ENCODE data around the gene AGL. TPM values are rescaled to one million over a fixed set of nuclear protein-coding genes. Genes with fewer than 3 reads are reported as not detected.

AGL gene
- total and polyA plus RNA-seq, 2 of the 8 experiments (the other 6 are each of a cell fraction or from before 2014, with no cell fraction given), result 2.7 to 19.2 TPM

DNA sequence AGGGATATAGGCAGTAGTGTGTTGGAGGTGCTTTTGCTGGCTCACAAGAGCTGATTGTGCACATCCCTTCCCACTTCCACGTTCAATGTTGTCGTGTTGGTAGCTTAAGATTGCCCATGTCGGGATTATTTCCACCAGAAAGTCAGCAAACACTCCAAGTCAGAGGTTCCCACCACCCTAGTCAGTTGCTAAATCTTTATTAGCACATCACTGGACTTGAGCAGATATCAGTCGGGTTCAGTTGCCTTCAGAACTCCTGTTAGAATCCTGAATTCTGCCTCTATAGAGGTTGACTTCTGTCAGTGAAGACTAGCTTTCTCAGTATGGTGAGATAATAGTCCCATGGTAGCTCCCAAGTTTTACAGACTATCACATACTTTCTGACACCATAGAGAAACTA lies 10.5 kb downstream of the AGL start:
- Histone ChIP-seq H3K56ac (replicated peaks; ENCODE audit: insufficient read length, low read depth, low read length) (no peak overlapping the region), H2AK5ac (ENCODE audit: low read depth, low read length) (no peak overlapping the region), H3K4me2 (ENCODE audit: insufficient read depth in 1 of 2, low read depth in 2 of 2, low read length in 2 of 2) (no peak overlapping the region), H4K91ac (replicated peaks; ENCODE audit: insufficient read length, low read length) (no peak overlapping the region), H4K20me1 (replicated peaks in 1 of 2; ENCODE audit: control insufficient read depth in 1 of 2, insufficient read depth in 2 of 2, low read length in 2 of 2) (no peaks in the 10 kb centered on the region), H3K14ac (ENCODE audit: insufficient read length) (no peak overlapping the region), H3K4me1 (replicated peaks in 1 of 4; ENCODE audit: control insufficient read depth in 3 of 4, insufficient read depth in 4 of 4, low read length in 3 of 4) (no peaks in the 10 kb centered on the region), H3K23ac (ENCODE audit: insufficient read length) (no peak overlapping the region), H4K5ac (ENCODE audit: insufficient read length, low read depth, low read length) (no peak overlapping the region), H2AFZ (ENCODE audit: low read length) (no peak overlapping the region), H3K9me3 (ENCODE audit: insufficient read depth in 2 of 2, low read depth in 1 of 2, low read length in 1 of 2) (peaks cover 0 to 2% of the 10 kb centered on the region in 2 experiments; a peak in 1 of 4 replicates), H3K4ac (replicated peaks; ENCODE audit: insufficient read length, low read depth, low read length) (no peak overlapping the region), H2BK12ac (ENCODE audit: low read depth, low read length) (no peak overlapping the region), H3K36me3 (ENCODE audit: control insufficient read depth in 2 of 4, insufficient read depth in 4 of 4, low read length in 3 of 4) (peaks cover 0 to 15% (median 6%) of the 10 kb centered on the region in 4 experiments; a peak in 3 of 8 replicates), H4K8ac (ENCODE audit: extremely low read depth, insufficient read depth, low read length) (no peak overlapping the region), H2BK15ac (ENCODE audit: low read length) (no peak overlapping the region), H3K27me3 (replicated peaks in 1 of 4; ENCODE audit: control insufficient read depth in 3 of 4, extremely low read depth in 1 of 4, insufficient read depth in 3 of 4, low read length in 3 of 4) (no peaks in the 10 kb centered on the region), H2BK5ac (ENCODE audit: low read depth, low read length) (no peak overlapping the region), H3K79me2 (ENCODE audit: control insufficient read depth in 1 of 2, insufficient read depth in 2 of 2, low read length in 2 of 2) (no peaks in the 10 kb centered on the region; a peak in 1 of 4 replicates), H3K27ac (ENCODE audit: low read depth, low read length) (no peak overlapping the region), H2BK120ac (replicated peaks; ENCODE audit: low read depth, low read length) (no peak overlapping the region), H3K9ac (replicated peaks in 1 of 4; ENCODE audit: extremely low read depth in 1 of 4, low read depth in 3 of 4, low read length in 3 of 4) (no peak overlapping the region), H3K4me3 (ENCODE audit: extremely low read depth in 1 of 4, insufficient read depth in 2 of 4, low read depth in 3 of 4, low read length in 4 of 4) (no peak overlapping the region), H2BK20ac (ENCODE audit: low read length) (no peak overlapping the region), H3K18ac (ENCODE audit: extremely low read depth, low read length) (no peak overlapping the region), H3K79me1 (ENCODE audit: low read depth, low read length) (no peaks in the 10 kb centered on the region), H3K23me2 (ENCODE audit: low read depth, low read length) (no peaks in the 10 kb centered on the region)
- DNase-seq (ENCODE audit: low read depth in 1 of 2, low spot score in 2 of 2) (no peak), FAIRE-seq (no peak)
- WGBS, 2 experiments (ENCODE audit: extremely low coverage in 1 of 2, insufficient coverage in 1 of 2, insufficient read length in 1 of 2, insufficient replicate concordance in 2 of 2, low coverage in 1 of 2, low lambda C conversion rate in 2 of 2, missing lambda C conversion rate in 1 of 2), result 92% methylated on average over 4 of the region's 4 CpGs; no CpG with 5 or more reads in 1 of the 2 experiments
- CTCF ChIA-PET (ENCODE audit: partially characterized antibody), result interaction anchor here (1.0 kb wide), 1 partner anchor 17 kb away, joined by 3 read pairs; no protein-coding TSS in a partner anchor
- POLR2A ChIA-PET (ENCODE audit: partially characterized antibody), result interaction anchor here (1.8 kb wide), 1 partner anchor 10 kb away, joined by 6 read pairs; the partner anchor contains the start of gene AGL
- TF ChIP-seq POU5F1 (IDR thresholded peaks at IDR 0.05; ENCODE audit: low read depth, low read length) (no peak), MAFK (IDR thresholded peaks at IDR 0.05; ENCODE audit: low read depth, low read length) (no peak), ZNF274 (IDR thresholded peaks at IDR 0.05; ENCODE audit: borderline replicate concordance, extremely low read depth, low read length) (no peak), POLR2AphosphoS5 (IDR thresholded peaks at IDR 0.05; ENCODE audit: low read depth, low read length) (no peak), YY1 (IDR thresholded peaks at IDR 0.05; ENCODE audit: low read depth, low read length) (no peak), KDM4A (IDR thresholded peaks at IDR 0.05; ENCODE audit: low read depth, low read length, severe bottlenecking) (no peak), GABPA (IDR thresholded peaks at IDR 0.05; ENCODE audit: borderline replicate concordance, insufficient read depth, low read length) (no peak), FOSL1 (IDR thresholded peaks at IDR 0.05; ENCODE audit: insufficient read depth, low read depth, low read length) (no peak), NANOG (IDR thresholded peaks at IDR 0.05; ENCODE audit: insufficient read depth, low read depth, low read length, poor library complexity, severe bottlenecking) (no peak)
- TF ChIP-seq, protein P1, sequence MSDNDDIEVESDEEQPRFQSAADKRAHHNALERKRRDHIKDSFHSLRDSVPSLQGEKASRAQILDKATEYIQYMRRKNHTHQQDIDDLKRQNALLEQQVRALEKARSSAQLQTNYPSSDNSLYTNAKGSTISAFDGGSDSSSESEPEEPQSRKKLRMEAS (IDR thresholded peaks at IDR 0.05), result no peak
- TF ChIP-seq, protein P2, sequence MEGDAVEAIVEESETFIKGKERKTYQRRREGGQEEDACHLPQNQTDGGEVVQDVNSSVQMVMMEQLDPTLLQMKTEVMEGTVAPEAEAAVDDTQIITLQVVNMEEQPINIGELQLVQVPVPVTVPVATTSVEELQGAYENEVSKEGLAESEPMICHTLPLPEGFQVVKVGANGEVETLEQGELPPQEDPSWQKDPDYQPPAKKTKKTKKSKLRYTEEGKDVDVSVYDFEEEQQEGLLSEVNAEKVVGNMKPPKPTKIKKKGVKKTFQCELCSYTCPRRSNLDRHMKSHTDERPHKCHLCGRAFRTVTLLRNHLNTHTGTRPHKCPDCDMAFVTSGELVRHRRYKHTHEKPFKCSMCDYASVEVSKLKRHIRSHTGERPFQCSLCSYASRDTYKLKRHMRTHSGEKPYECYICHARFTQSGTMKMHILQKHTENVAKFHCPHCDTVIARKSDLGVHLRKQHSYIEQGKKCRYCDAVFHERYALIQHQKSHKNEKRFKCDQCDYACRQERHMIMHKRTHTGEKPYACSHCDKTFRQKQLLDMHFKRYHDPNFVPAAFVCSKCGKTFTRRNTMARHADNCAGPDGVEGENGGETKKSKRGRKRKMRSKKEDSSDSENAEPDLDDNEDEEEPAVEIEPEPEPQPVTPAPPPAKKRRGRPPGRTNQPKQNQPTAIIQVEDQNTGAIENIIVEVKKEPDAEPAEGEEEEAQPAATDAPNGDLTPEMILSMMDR (IDR thresholded peaks at IDR 0.05; ENCODE audit: control extremely low read depth in 1 of 3, insufficient read depth in 1 of 3, low read depth in 1 of 3, low read length in 3 of 3), result no peak
